Vagina (tissue), 2 donors: ENCODE results near the gene CKAP2L. TPM values are rescaled to one million over a fixed set of nuclear protein-coding genes. Genes with fewer than 3 reads are reported as not detected.
"Not testable (repeated sequence)": the region's sequence is repeated elsewhere in the genome, so short reads cannot be mapped to it uniquely, and the experiment has no call there.

ENCODE experiments used
- DNase-seq, 2 donors: peaks; one replicate each; pipeline ENCODE4 v3.0.0-alpha.2; 2017; ENCODE audit errors: extremely low spot score in 2 of 2
- H3K27ac ChIP-seq: fragments of 200-600 bp; sonication (generic); one replicate; pipeline ENCODE4 v1.5.1; 2019
- H3K27me3 ChIP-seq: fragments of 200-600 bp; sonication (generic); one replicate; pipeline ENCODE4 v1.5.1; 2019
- H3K36me3 ChIP-seq, 2 donors: fragments of 200-600 bp; sonication (generic); one replicate each; pipeline ENCODE4 v1.5.1; 2017 to 2019
- H3K4me1 ChIP-seq: fragments of 200-600 bp; sonication (generic); one replicate; pipeline ENCODE4 v1.5.1; 2019
- H3K4me3 ChIP-seq, 2 donors: fragments of 200-600 bp; sonication (generic); 1 replicate in 1 of 2; 2 replicates in 1 of 2; pipeline ENCODE4 v1.5.1; 2016 to 2019
- H3K9me3 ChIP-seq: fragments of 200-600 bp; sonication (generic); one replicate; pipeline ENCODE4 v1.5.1; 2019
- POLR2A ChIP-seq, 2 donors: fragments of 450-650 bp; IDR thresholded peaks; one replicate each; pipeline ENCODE4 v1.6.1; 2017; ENCODE audit warnings: antibody characterized with exemption in 2 of 2, mild to moderate bottlenecking in 2 of 2, moderate library complexity in 2 of 2
- POLR2AphosphoS5 ChIP-seq, 2 donors: sonication (generic); formaldehyde crosslinking; IDR thresholded peaks; one replicate each; pipeline ENCODE4 v1.9.0; 2017; ENCODE audit warnings: antibody characterized with exemption in 2 of 2, mild to moderate bottlenecking in 2 of 2, low read depth in 1 of 2; ENCODE audit not compliant: insufficient read depth in 1 of 2
- intact Hi-C: fragments of 100-400 bp; cut with DNase I; formaldehyde crosslinking; loops from one replicate; pipeline ENCODE4 v1.15.1; 2023
- total RNA-seq: library from RNA; depleted of rRNA; stranded (reverse); fragments of >200 nt; gene quantifications from one replicate; pipeline ENCODE4 v1.2.3, GENCODE V29; 2016
- TF ChIP-seq, protein P1 (sequence below), 3 experiments: fragments of 450-650 bp in 2 of 3; fragments of 200-600 bp in 1 of 3; sonication (generic) in 1 of 3; IDR thresholded peaks; one replicate each; pipeline ENCODE4 v1.5.1; 2017 to 2019; ENCODE audit warnings: antibody characterized with exemption in 3 of 3, mild to moderate bottlenecking in 2 of 3, moderate library complexity in 2 of 3

CKAP2L gene
- total RNA-seq, 1 donor from 2014 or later, result 1.2 TPM

- intact Hi-C loops, result loop anchor here (10.0 kb wide), 1 partner anchor 96 kb away; no protein-coding TSS in a partner anchor
Measured at GRCh38 chr2:112720785-112721184, 43.6 kb downstream of the CKAP2L start, which contains the start of gene NT5DC4. Gene NT5DC4, plus strand, starts transcription at chr2:112721020. Its CDS starts 60 bp downstream, at chr2:112721080.

GRCh38 chr2:112718863-112719370 lies 45.5 kb downstream of the CKAP2L start:
- TF ChIP-seq POLR2AphosphoS5 (IDR thresholded peaks at IDR 0.05; ENCODE audit: insufficient read depth in 1 of 2, low read depth in 1 of 2) (no peak), POLR2A (IDR thresholded peaks at IDR 0.05) (no peak)
- TF ChIP-seq, protein P1, sequence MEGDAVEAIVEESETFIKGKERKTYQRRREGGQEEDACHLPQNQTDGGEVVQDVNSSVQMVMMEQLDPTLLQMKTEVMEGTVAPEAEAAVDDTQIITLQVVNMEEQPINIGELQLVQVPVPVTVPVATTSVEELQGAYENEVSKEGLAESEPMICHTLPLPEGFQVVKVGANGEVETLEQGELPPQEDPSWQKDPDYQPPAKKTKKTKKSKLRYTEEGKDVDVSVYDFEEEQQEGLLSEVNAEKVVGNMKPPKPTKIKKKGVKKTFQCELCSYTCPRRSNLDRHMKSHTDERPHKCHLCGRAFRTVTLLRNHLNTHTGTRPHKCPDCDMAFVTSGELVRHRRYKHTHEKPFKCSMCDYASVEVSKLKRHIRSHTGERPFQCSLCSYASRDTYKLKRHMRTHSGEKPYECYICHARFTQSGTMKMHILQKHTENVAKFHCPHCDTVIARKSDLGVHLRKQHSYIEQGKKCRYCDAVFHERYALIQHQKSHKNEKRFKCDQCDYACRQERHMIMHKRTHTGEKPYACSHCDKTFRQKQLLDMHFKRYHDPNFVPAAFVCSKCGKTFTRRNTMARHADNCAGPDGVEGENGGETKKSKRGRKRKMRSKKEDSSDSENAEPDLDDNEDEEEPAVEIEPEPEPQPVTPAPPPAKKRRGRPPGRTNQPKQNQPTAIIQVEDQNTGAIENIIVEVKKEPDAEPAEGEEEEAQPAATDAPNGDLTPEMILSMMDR (IDR thresholded peaks at IDR 0.05), result no peak
- Histone ChIP-seq H3K36me3 (no peaks in the 10 kb centered on the region), H3K9me3 (no peaks in the 10 kb centered on the region), H3K4me3 (no peak overlapping the region), H3K27ac (no peak overlapping the region), H3K4me1 (no peaks in the 10 kb centered on the region), H3K27me3 (no peaks in the 10 kb centered on the region)
- DNase-seq, result no peak
- intact Hi-C loops, result no loop called here

More at GRCh38 chr2:112720785-112721184, 43.6 kb downstream of the CKAP2L start, which contains the start of gene NT5DC4:
- H3K4me1 ChIP-seq, result no peaks in the 10 kb centered on the region
- H3K4me3 ChIP-seq, result no peak within 1 kb of the TSS
- H3K27ac ChIP-seq, result no peak within 1 kb of the TSS
- H3K27me3 ChIP-seq, result no peaks in the 10 kb centered on the region
- H3K9me3 ChIP-seq, result no peaks in the 10 kb centered on the region
- H3K36me3 ChIP-seq, result no peaks in the 10 kb centered on the region
- no peak for DNase-seq
- TF ChIP-seq, protein P1 (IDR thresholded peaks at IDR 0.05), result no peak

- H3K27me3 ChIP-seq, DNase-seq, H3K4me3 ChIP-seq, H3K27ac ChIP-seq, H3K9me3 ChIP-seq, H3K4me1 ChIP-seq, H3K36me3 ChIP-seq, intact Hi-C loops: not testable (repeated sequence)
Measured at GRCh38 chr2:112716826-112717352, 47.5 kb downstream of the CKAP2L start.

- H3K27ac ChIP-seq, intact Hi-C loops, H3K36me3 ChIP-seq, H3K4me1 ChIP-seq, H3K4me3 ChIP-seq, DNase-seq, H3K9me3 ChIP-seq, H3K27me3 ChIP-seq: not testable (repeated sequence)
Measured at GRCh38 chr2:112716094-112716493, 48.3 kb downstream of the CKAP2L start.

DNA sequence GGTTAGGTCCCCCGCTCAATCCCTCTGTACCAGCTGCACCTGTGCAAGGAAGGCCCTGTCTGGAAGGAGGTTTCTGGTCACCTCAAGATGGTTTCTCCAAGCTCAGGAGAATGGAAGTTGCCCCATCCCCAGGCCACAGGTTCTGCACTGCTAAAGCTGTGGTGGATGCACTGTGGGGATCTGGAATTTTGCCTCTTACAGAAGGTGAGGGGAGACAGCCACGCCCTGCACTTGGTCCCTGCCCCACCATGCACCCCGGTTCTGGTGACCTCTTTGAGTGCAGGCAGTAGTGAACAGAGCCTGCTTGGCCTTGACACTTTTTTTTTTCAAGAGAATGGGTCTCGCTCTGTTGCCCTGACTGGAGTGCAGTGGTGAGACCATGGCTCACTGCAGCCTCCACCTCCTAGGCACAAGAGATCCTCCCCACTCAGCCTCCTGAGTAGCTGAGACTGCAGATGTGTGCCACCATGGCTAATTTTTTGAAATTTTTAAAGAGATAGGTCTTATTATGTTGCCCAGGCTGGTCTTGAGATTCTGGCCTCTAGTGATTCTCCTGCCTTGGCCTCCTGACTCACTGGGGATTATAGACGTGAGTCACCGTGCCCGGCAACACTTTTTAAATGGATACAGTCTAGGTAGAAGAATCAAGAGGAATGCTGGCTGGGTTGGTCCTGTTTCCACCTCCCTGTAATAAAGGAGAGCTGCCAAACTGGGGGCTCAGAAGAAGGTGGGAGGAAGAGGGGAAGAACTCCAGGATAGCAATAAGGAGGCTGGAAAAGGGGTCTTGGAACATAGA lies 49.4 kb downstream of the CKAP2L start:
- intact Hi-C loops, result no loop called here
- DNase-seq, result no peak
- no peaks in the 10 kb centered on the region for H3K4me1 ChIP-seq
- H3K27me3 ChIP-seq, result no peaks in the 10 kb centered on the region
- H3K4me3 ChIP-seq, result no peak overlapping the region
- H3K36me3 ChIP-seq, result no peaks in the 10 kb centered on the region
- H3K9me3 ChIP-seq, result no peaks in the 10 kb centered on the region
- no peak overlapping the region for H3K27ac ChIP-seq
- TF ChIP-seq POLR2AphosphoS5 (IDR thresholded peaks at IDR 0.05; ENCODE audit: insufficient read depth in 1 of 2, low read depth in 1 of 2) (no peak), POLR2A (IDR thresholded peaks at IDR 0.05) (no peak)
- TF ChIP-seq, protein P1 (IDR thresholded peaks at IDR 0.05), result no peak

DNA sequence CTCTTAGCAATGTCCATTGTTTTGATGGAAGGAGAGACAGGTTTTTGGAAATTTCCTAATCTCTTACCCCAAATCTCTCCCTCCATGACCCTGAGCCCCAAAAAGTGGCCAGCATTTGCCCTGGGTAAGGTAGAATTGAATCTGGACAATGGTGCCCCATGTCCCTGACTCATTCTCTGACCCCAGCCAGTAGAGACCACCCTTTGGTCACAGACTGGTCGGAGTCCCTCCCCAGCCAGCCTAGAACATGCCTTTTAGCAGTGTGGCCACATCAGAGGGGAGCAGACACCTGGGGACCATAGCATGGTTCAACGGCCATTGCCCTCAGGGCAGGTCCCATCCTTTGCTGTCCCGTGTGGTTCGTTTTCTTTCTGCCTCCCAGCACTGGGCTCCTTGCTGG lies 50.1 kb downstream of the CKAP2L start:
- no peaks in the 10 kb centered on the region for H3K4me1 ChIP-seq
- no peak for DNase-seq
- H3K27me3 ChIP-seq, result no peaks in the 10 kb centered on the region
- H3K27ac ChIP-seq, result no peak overlapping the region
- H3K36me3 ChIP-seq, result no peaks in the 10 kb centered on the region
- no peak overlapping the region for H3K4me3 ChIP-seq
- TF ChIP-seq POLR2AphosphoS5 (IDR thresholded peaks at IDR 0.05; ENCODE audit: insufficient read depth in 1 of 2, low read depth in 1 of 2), result no peak
- no peak for TF ChIP-seq POLR2A (IDR thresholded peaks at IDR 0.05)
- TF ChIP-seq, protein P1 (IDR thresholded peaks at IDR 0.05), result no peak
- intact Hi-C loops, result no loop called here
- no peaks in the 10 kb centered on the region for H3K9me3 ChIP-seq
